Measurements from ENCODE around the gene DAZAP1. TPM values are rescaled to one million over a fixed set of nuclear protein-coding genes. Genes with fewer than 3 reads are reported as not detected.

The DAZAP1 gene
- total RNA-seq, 1 experiment from 2014 or later, result 360 TPM

GRCh38 chr19:1377176-1377964, 30.0 kb upstream of the DAZAP1 start:
- ATAC-seq (no peak), DNase-seq (ENCODE audit: low spot score) (no peak)
- Mint-ChIP-seq H3K4me1 (peaks cover 7% of the 10 kb centered on the region; the same call in 1 of the 2 replicates), H3K27me3 (ENCODE audit: low read depth) (no peaks in the 10 kb centered on the region; the same call in 1 of the 2 replicates), H3K9me3 (no peaks in the 10 kb centered on the region), H3K27ac (no peak overlapping the region), H3K4me3 (no peak overlapping the region), H3K36me3 (peaks cover 23% of the 10 kb centered on the region)
- TF ChIP-seq ESRRA (CRISPR knock-in tag; IDR thresholded peaks at IDR 0.05; ENCODE audit: borderline replicate concordance) (no peak), MAX (CRISPR knock-in tag; IDR thresholded peaks at IDR 0.05) (no peak), GABPB1 (CRISPR knock-in tag; IDR thresholded peaks at IDR 0.05) (no peak)
- ChIA-PET POLR2A (no interaction called here), CTCF (no interaction called here)

- ATAC-seq (no peak), DNase-seq (ENCODE audit: low spot score) (no peak)
- Mint-ChIP-seq H3K9me3 (no peaks in the 10 kb centered on the region), H3K27me3 (ENCODE audit: low read depth) (no peaks in the 10 kb centered on the region; the same call in 1 of the 2 replicates), H3K27ac (0 out of 2 replicates have a peak overlapping the region, but pooled peaks have one; percentile 38), H3K4me3 (no peak overlapping the region), H3K36me3 (peaks cover 18% of the 10 kb centered on the region), H3K4me1 (peaks cover 7% of the 10 kb centered on the region; the same call in 1 of the 2 replicates)
- no peak for TF ChIP-seq NFATC4 (CRISPR knock-in tag; IDR thresholded peaks at IDR 0.05)
- no peak for TF ChIP-seq ELF4 (CRISPR knock-in tag; IDR thresholded peaks at IDR 0.05; ENCODE audit: low read depth)
- no peak for TF ChIP-seq NFYB (CRISPR knock-in tag; conservative IDR thresholded peaks at IDR 0.05; ENCODE audit: low read depth)
- no peak for TF ChIP-seq ZNF138 (CRISPR knock-in tag; conservative IDR thresholded peaks at IDR 0.05)
- TF ChIP-seq SOX15 (CRISPR knock-in tag; IDR thresholded peaks at IDR 0.05), result no peak
- TF ChIP-seq ZBTB43 (CRISPR knock-in tag; IDR thresholded peaks at IDR 0.05), result no peak
- ChIA-PET CTCF (no interaction called here), POLR2A (no interaction called here)
These were observed 29.2 kb upstream of the DAZAP1 start for GRCh38 chr19:1377965-1378785.

DNA sequence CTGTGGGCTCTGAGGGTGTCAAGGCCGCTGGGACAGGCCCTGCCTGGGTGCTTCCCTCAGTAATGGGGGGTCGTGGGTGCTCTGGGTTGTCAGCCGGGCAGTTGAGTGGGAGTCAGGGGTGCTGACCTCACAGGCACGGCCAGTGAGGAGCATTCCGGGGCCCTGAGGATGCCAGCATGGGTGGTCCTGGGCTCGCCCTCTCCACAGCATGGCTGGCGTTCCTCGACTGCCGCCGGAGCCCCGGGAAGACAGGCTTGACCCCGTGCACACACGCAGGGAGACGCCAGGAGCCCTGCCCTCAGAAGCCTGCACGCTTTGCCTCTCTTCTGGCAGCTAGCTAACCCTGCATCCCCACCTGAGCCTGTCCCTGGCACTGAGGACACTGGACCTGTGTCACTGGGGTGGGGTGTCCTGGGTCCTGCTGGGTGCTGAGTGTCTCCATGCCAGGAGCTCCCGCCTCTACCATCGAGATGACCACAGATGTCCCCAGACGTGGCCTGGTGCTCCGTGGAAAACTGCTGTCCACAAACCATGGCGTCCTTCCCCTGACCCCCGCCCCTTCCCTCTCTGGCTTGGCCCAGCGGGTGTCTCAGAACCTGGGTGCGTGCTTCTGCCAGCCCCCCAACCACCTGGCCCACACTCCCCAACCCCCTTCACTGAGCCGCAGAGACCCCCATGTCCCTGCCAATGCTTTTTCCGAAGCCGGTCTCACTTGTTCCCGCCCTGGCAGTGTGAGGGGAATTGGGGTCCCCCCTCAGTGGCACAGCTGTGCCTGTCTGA, 28.1 kb upstream of the DAZAP1 start:
- Mint-ChIP-seq H3K4me3 (no peak overlapping the region), H3K9me3 (no peaks in the 10 kb centered on the region), H3K4me1 (peaks cover 8% of the 10 kb centered on the region), H3K36me3 (peaks cover 13% of the 10 kb centered on the region), H3K27ac (no peak overlapping the region), H3K27me3 (ENCODE audit: low read depth) (peaks cover 4% of the 10 kb centered on the region)
- ATAC-seq (no peak), DNase-seq (ENCODE audit: low spot score) (no peak)
- TF ChIP-seq ATF6 (CRISPR knock-in tag; IDR thresholded peaks at IDR 0.05), result no peak
- TF ChIP-seq ZBTB43 (CRISPR knock-in tag; IDR thresholded peaks at IDR 0.05), result no peak
- TF ChIP-seq ZNF396 (CRISPR knock-in tag; IDR thresholded peaks at IDR 0.05; ENCODE audit: borderline replicate concordance), result no peak
- no peak for TF ChIP-seq NFYB (CRISPR knock-in tag; conservative IDR thresholded peaks at IDR 0.05; ENCODE audit: low read depth)
- no peak for TF ChIP-seq HMGXB4 (CRISPR knock-in tag; IDR thresholded peaks at IDR 0.05)
- no peak for TF ChIP-seq STAT6 (CRISPR knock-in tag; conservative IDR thresholded peaks at IDR 0.05; ENCODE audit: low read depth)
- TF ChIP-seq IRF2 (CRISPR knock-in tag; IDR thresholded peaks at IDR 0.05; ENCODE audit: borderline replicate concordance, low read depth), result no peak
- TF ChIP-seq, protein P1, sequence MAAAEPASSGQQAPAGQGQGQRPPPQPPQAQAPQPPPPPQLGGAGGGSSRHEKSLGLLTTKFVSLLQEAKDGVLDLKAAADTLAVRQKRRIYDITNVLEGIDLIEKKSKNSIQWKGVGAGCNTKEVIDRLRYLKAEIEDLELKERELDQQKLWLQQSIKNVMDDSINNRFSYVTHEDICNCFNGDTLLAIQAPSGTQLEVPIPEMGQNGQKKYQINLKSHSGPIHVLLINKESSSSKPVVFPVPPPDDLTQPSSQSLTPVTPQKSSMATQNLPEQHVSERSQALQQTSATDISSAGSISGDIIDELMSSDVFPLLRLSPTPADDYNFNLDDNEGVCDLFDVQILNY (CRISPR knock-in tag; IDR thresholded peaks at IDR 0.05), result no peak
- no peak for TF ChIP-seq ZNF416 (CRISPR knock-in tag; IDR thresholded peaks at IDR 0.05)
- ChIA-PET CTCF (no interaction called here), POLR2A (interaction anchor here (0.6 kb wide), 2 partner anchors 24 to 35 kb away, joined by 3 to 6 read pairs; no protein-coding TSS in a partner anchor)
